Peyer's patch (tissue), 4 donors: ENCODE measurements around the gene ATG5.

Source experiments
- POLR2A ChIP-seq, 2 donors: fragments of 450-650 bp; IDR thresholded peaks; one replicate each; pipeline ENCODE4 v1.5.1; 2017; ENCODE audit warnings: antibody characterized with exemption in 2 of 2, mild to moderate bottlenecking in 2 of 2, moderate library complexity in 2 of 2
- TF ChIP-seq, protein P1 (sequence below), 6 experiments: fragments of 450-650 bp in 4 of 6; fragments of 200-600 bp in 2 of 6; sonication (generic) in 1 of 6; IDR thresholded peaks; one replicate each; pipeline ENCODE4 v1.5.1; 2017 to 2019; ENCODE audit warnings: antibody characterized with exemption in 6 of 6, mild to moderate bottlenecking in 3 of 6, moderate library complexity in 1 of 6

DNA sequence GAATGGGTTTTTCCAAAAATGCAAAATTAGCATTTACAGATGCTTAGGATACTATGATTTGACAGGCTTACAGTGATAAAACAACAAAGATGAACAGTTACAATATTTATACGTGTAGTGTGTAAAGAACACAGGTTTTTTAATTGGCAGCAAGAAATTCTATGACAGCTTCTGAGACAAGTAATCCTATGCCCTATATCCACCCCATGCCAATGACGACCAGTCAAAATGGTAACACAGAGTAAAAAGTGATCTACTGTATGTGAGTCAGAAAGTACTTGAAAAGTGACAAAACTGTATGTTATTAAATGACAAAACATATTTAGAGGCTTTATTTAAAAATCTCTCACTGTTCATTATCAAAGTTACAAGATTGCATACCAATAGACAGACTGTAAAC lies 139.9 kb downstream of the ATG5 start:
- no peak for TF ChIP-seq POLR2A (IDR thresholded peaks at IDR 0.05)
- TF ChIP-seq, protein P1, sequence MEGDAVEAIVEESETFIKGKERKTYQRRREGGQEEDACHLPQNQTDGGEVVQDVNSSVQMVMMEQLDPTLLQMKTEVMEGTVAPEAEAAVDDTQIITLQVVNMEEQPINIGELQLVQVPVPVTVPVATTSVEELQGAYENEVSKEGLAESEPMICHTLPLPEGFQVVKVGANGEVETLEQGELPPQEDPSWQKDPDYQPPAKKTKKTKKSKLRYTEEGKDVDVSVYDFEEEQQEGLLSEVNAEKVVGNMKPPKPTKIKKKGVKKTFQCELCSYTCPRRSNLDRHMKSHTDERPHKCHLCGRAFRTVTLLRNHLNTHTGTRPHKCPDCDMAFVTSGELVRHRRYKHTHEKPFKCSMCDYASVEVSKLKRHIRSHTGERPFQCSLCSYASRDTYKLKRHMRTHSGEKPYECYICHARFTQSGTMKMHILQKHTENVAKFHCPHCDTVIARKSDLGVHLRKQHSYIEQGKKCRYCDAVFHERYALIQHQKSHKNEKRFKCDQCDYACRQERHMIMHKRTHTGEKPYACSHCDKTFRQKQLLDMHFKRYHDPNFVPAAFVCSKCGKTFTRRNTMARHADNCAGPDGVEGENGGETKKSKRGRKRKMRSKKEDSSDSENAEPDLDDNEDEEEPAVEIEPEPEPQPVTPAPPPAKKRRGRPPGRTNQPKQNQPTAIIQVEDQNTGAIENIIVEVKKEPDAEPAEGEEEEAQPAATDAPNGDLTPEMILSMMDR (IDR thresholded peaks at IDR 0.05), result no peak
